Gastrocnemius medialis (tissue), 4 donors: Measurements from ENCODE around the gene M6PR.

Source experiments
- CTCF ChIP-seq, 5 experiments: fragments of 450-650 bp in 3 of 5; fragments of 200-600 bp in 2 of 5; sonication (generic) in 2 of 5; IDR thresholded peaks in 4 of 5; conservative IDR thresholded peaks in 1 of 5; 1 replicate in 4 of 5; 2 replicates in 1 of 5; pipeline ENCODE4 v1.5.1; 2016 to 2019; ENCODE audit warnings: antibody characterized with exemption in 5 of 5, mild to moderate bottlenecking in 3 of 5, moderate library complexity in 3 of 5
- POLR2A ChIP-seq, 2 donors: fragments of 450-650 bp; IDR thresholded peaks; one replicate each; pipeline ENCODE4 v1.6.1; 2017; ENCODE audit warnings: antibody characterized with exemption in 2 of 2, mild to moderate bottlenecking in 2 of 2, moderate library complexity in 2 of 2

- no peak for TF ChIP-seq CTCF (IDR thresholded peaks at IDR 0.05 in 4 of 5, conservative IDR thresholded peaks at IDR 0.05 in 1 of 5)
- no peak for TF ChIP-seq POLR2A (IDR thresholded peaks at IDR 0.05)
These were observed 42.9 kb downstream of the M6PR start for GRCh38 chr12:8906266-8907180.
